ENCODE data around the gene IPO11.

The IPO11 gene

DNA sequence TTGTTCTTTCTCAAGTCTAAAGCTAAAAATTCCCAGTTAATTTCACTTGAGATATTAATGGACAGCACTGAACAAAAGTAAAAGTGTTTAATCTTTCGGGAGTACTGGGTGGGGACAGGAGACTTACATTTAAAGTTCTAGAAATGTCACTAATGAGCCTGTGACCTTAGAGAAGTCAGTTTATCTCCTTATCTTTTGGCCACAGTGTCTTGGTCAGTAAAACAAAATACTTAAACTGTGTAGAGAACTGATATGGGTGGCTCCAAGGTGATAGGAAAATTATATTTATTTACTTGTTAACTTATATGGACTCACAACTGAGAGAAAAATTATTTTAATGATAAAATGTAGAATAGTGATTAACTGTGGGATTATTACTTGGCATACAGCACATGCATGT is 8.9 kb downstream of the IPO11 start:
- Histone ChIP-seq H4K20me1 (ENCODE audit: insufficient read depth, low read length, poor library complexity, severe bottlenecking) (peaks cover 2% of the 10 kb centered on the region), H3K9me3 (ENCODE audit: insufficient read depth, low read depth, low read length) (no peaks in the 10 kb centered on the region), H3K4me3 (ENCODE audit: low read length, poor library complexity, severe bottlenecking) (no peak overlapping the region), H3K36me3 (ENCODE audit: insufficient read depth, low read length) (no peaks in the 10 kb centered on the region), H3K9me2 (replicated peaks; ENCODE audit: low read depth, low read length) (no peaks in the 10 kb centered on the region), H3K79me2 (ENCODE audit: insufficient read depth, low read length) (peaks cover 86% of the 10 kb centered on the region), H3K27me3 (ENCODE audit: insufficient read depth, low read length, poor library complexity, severe bottlenecking) (no peaks in the 10 kb centered on the region), H3F3A (ENCODE audit: low read depth) (no peaks in the 10 kb centered on the region), H3K4me1 (ENCODE audit: insufficient read depth, low read length, poor library complexity, severe bottlenecking) (no peaks in the 10 kb centered on the region), H3K4me2 (ENCODE audit: low read depth, low read length, poor library complexity, severe bottlenecking) (no peak overlapping the region), H2AFZ (ENCODE audit: low read length) (no peak overlapping the region), H3K9ac (ENCODE audit: low read depth, low read length, poor library complexity, severe bottlenecking) (no peak overlapping the region)
- TF ChIP-seq EZH2phosphoT487 (IDR thresholded peaks at IDR 0.05; ENCODE audit: borderline replicate concordance) = no peak
- TF ChIP-seq, protein P1, sequence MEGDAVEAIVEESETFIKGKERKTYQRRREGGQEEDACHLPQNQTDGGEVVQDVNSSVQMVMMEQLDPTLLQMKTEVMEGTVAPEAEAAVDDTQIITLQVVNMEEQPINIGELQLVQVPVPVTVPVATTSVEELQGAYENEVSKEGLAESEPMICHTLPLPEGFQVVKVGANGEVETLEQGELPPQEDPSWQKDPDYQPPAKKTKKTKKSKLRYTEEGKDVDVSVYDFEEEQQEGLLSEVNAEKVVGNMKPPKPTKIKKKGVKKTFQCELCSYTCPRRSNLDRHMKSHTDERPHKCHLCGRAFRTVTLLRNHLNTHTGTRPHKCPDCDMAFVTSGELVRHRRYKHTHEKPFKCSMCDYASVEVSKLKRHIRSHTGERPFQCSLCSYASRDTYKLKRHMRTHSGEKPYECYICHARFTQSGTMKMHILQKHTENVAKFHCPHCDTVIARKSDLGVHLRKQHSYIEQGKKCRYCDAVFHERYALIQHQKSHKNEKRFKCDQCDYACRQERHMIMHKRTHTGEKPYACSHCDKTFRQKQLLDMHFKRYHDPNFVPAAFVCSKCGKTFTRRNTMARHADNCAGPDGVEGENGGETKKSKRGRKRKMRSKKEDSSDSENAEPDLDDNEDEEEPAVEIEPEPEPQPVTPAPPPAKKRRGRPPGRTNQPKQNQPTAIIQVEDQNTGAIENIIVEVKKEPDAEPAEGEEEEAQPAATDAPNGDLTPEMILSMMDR (conservative IDR thresholded peaks at IDR 0.05; ENCODE audit: low read length) = no peak

DNA sequence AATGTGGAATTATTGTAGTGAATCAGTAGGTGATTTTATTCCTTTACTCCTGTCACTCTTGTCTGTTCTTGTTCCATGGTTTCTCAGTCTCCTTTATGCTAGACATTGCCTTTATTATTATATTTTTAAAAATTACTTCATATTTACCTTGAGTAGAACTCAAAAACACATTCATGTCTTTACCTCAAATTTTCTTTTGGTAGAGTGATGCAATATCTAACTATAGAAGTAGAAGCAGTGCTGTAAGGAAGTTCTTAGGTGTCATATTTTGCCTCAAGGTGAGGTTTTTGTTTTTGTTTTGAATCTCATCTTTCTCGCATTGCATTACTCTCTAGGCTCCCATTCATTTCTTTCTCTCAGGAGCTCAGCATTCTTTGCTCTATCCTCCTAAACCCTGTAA is 12.2 kb downstream of the IPO11 start:
- H4K20me1 ChIP-seq (ENCODE audit: insufficient read depth, low read length, poor library complexity, severe bottlenecking) = peaks cover 2% of the 10 kb centered on the region
- H3K4me2 ChIP-seq (ENCODE audit: low read depth, low read length, poor library complexity, severe bottlenecking) = no peak overlapping the region
- H3K4me3 ChIP-seq (ENCODE audit: low read length, poor library complexity, severe bottlenecking) = no peak overlapping the region
- no peaks in the 10 kb centered on the region for H3K9me2 ChIP-seq (replicated peaks; ENCODE audit: low read depth, low read length)
- peaks cover 77% of the 10 kb centered on the region for H3K79me2 ChIP-seq (ENCODE audit: insufficient read depth, low read length)
- TF ChIP-seq EZH2phosphoT487 (IDR thresholded peaks at IDR 0.05; ENCODE audit: borderline replicate concordance) = no peak
- TF ChIP-seq, protein P1 (conservative IDR thresholded peaks at IDR 0.05; ENCODE audit: low read length) = no peak
- H3F3A ChIP-seq (ENCODE audit: low read depth) = no peaks in the 10 kb centered on the region
- no peaks in the 10 kb centered on the region for H3K9me3 ChIP-seq (ENCODE audit: insufficient read depth, low read depth, low read length)
- no peaks in the 10 kb centered on the region for H3K36me3 ChIP-seq (ENCODE audit: insufficient read depth, low read length)
- H2AFZ ChIP-seq (ENCODE audit: low read length) = no peak overlapping the region
- no peaks in the 10 kb centered on the region for H3K4me1 ChIP-seq (ENCODE audit: insufficient read depth, low read length, poor library complexity, severe bottlenecking)
- H3K27me3 ChIP-seq (ENCODE audit: insufficient read depth, low read length, poor library complexity, severe bottlenecking) = no peaks in the 10 kb centered on the region
- H3K9ac ChIP-seq (ENCODE audit: low read depth, low read length, poor library complexity, severe bottlenecking) = no peak overlapping the region

DNA sequence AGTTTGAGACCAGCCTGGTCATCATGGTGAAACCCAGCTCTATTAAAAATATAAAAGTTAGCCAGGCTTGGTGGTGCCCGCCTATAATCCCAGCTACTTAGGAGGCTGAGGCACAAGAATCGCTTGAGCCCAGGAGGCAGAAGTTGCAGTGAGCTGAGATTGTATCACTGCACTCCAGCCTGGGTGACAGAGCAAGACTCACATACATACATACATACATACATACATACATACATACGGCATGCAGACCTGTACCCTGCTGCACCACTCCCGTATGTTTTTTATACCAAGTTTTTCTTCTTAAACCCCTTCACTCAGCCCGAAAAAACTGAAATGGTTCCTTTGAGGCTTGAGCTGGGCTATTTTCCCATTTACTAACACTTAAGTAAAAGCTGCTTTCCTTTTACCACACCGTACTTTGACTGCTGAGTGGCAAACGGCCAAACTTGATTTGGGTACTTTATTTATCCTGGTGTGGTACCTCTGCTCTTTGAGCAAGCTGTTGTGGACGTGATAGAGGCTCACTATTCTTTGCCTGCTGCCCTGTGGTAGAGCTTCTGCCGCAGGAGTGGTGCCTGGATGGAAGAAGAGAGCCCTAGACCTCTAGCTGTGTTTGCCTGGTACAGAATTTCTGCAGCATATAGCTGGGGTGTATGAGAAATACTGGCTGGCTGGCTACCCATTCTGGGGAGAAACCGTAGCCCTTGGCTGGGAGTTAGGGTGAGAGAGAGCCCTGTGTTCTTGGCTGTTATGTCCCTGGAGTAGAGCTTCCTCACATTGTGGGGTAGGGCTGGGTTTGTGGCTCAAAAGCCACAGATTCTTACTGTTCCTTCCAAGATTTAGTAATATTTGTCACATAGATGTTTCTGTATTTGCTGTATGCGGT is 19.4 kb downstream of the IPO11 start:
- H3K4me3 ChIP-seq (ENCODE audit: low read length, poor library complexity, severe bottlenecking) = no peak overlapping the region
- peaks cover 6% of the 10 kb centered on the region for H4K20me1 ChIP-seq (ENCODE audit: insufficient read depth, low read length, poor library complexity, severe bottlenecking)
- H3F3A ChIP-seq (ENCODE audit: low read depth) = no peaks in the 10 kb centered on the region
- no peak overlapping the region for H3K9ac ChIP-seq (ENCODE audit: low read depth, low read length, poor library complexity, severe bottlenecking)
- H3K9me3 ChIP-seq (ENCODE audit: insufficient read depth, low read depth, low read length) = no peaks in the 10 kb centered on the region
- H3K79me2 ChIP-seq (ENCODE audit: insufficient read depth, low read length) = peaks cover 82% of the 10 kb centered on the region
- no peaks in the 10 kb centered on the region for H3K27me3 ChIP-seq (ENCODE audit: insufficient read depth, low read length, poor library complexity, severe bottlenecking)
- TF ChIP-seq, protein P1 (conservative IDR thresholded peaks at IDR 0.05; ENCODE audit: low read length) = no peak
- no peak for TF ChIP-seq EZH2phosphoT487 (IDR thresholded peaks at IDR 0.05; ENCODE audit: borderline replicate concordance)
- no peaks in the 10 kb centered on the region for H3K36me3 ChIP-seq (ENCODE audit: insufficient read depth, low read length)
- H3K9me2 ChIP-seq (replicated peaks; ENCODE audit: low read depth, low read length) = no peaks in the 10 kb centered on the region
- H2AFZ ChIP-seq (ENCODE audit: low read length) = no peak overlapping the region
- H3K4me2 ChIP-seq (ENCODE audit: low read depth, low read length, poor library complexity, severe bottlenecking) = no peak overlapping the region
- no peaks in the 10 kb centered on the region for H3K4me1 ChIP-seq (ENCODE audit: insufficient read depth, low read length, poor library complexity, severe bottlenecking)

Measured in Loucy (cell line).